Measurements from ENCODE around the gene URB1. TPM values are rescaled to one million over a fixed set of nuclear protein-coding genes. Genes with fewer than 3 reads are reported as not detected.
"Not testable (repeated sequence)": the region's sequence is repeated elsewhere in the genome, so short reads cannot be mapped to it uniquely, and the experiment has no call there.

Gene URB1, protein sequence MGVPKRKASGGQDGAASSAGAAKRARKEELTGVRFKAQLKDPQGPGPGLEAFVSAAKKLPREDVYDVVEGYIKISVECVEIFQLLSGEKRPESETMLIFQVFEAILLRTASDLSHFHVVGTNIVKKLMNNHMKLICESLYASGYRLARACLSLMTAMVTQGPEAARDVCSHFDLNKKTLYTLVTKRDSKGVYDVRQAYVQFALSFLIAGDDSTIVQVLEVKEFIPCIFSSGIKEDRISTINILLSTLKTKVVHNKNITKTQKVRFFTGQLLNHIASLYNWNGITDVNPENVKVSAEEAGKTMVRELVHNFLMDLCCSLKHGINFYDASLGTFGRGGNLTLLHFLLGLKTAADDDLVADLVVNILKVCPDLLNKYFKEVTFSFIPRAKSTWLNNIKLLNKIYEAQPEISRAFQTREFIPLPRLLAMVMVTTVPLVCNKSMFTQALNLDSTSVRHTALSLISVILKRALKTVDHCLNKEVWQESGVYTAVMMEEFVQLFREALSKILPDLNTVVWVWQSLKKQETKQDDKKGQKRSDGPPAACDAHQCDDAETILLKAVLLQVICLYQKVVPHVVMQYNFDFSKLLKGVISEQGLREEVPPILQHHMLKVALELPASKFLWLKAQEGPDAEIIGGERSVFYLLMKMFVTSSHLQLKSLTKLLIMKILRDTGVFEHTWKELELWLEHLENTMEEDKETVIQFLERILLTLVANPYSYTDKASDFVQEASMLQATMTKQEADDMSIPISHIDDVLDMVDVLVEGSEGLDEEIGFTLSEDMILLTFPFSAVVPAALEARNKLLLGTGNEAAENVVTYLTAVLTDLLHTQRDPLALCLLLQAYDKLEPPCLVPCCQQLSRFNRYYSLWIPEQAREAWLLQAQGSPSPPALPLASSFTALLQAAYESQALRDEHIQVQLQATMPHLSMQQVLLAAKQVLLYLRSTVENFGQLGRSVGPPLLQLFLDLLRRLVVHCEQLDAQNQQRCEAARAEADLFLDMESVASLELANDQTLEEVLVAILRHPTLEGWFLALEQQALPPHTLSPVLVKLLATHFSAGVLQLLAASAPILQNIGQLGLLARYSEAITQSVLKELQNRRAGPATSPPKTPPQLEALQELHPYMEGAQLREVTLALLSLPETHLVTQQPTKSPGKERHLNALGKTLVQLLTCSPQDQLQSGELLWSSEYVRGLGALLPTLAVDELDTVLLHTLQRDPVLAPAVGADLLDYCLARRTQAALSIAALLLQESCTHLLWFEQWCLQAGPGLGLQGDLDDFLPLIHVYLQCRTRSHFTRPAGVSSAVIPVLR (N-terminal part only)
- polyA plus RNA-seq (ENCODE audit: insufficient read length in 12 of 12), result 10 to 100 TPM in 11 of 12 donors, not detected in 1; 11.3 to 19.3 (median 13.2) TPM
- long read RNA-seq, donor 1, result 0 reads
- long read RNA-seq, donor 2, partial matches to known transcripts, result 5 of 5 reads
- long read RNA-seq, donor 2, other reads (novel, unspliced or antisense), result 0 of 5 reads
- long read RNA-seq, donor 3, result 0 reads
- long read RNA-seq, donor 4, result 0 reads
- long read RNA-seq, donor 5, result 0 reads
- long read RNA-seq, donor 6, result 0 reads
- long read RNA-seq, donor 7, result 0 reads
- long read RNA-seq, donor 8, result 0 reads
- long read RNA-seq, donor 9, result 0 reads
- long read RNA-seq, donor 10, result 0 reads
- long read RNA-seq, donor 11, result 0 reads

GRCh38 chr21:32392880-32393676 lies at the start of gene URB1:
TSS of gene URB1 (minus strand) at chr21:32393012. CDS start at chr21:32392910, 102 bp downstream.
- peak; percentile 90 for DNase-seq

DNA sequence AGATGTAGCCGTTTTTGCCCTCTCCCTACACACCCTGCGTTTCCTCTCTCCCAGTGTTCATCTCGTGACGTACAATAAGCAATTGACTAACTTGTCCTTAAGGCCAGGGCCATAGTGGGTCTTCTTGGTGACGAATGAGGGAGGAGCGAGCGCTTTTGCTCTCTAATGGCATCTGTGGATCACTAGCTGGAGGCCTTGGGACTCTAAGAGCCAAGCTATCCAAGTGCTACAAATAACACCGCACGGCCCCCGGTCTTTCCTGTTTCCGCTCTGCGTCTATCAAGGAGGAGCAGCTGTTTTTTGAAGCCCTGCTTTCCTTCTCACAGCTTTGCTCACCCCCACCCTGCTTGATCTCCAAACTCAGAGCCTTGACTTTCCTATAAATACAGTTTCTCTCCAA lies 44.9 kb upstream of the URB1 start:
- no peak for DNase-seq

DNA sequence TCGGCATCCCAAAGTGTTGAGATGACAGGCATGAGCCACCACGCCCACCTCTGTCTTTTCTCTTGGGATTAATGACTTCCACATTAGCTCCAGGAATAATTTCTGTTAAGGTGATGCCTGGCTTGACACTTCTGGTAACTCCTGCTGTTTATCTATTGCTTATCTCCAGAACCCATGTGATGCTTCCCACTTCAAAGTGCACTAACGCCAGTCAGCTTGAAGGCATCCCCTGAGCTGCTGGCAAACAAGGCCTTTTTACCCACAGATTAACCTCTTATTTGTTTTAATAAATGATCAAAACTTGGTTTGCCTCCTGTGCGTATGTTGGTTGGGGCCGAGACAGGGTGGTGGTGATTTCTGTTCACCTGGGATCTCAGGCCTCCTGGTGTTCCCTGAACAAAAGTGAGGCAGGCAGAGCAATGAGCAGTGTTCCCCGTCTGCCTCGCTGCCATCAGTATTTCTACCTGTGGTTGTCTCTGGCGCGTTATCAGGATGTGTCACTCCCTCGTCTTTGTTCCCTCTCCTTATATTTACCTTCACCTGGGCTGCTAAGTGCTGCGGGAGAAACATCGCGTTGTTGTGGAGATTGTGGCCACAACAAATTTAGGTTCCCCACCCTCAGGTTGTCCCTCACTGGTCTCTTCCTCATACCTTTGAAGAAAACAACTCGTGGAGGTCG lies 40.3 kb upstream of the URB1 start:
- DNase-seq, result not testable (repeated sequence)

DNA sequence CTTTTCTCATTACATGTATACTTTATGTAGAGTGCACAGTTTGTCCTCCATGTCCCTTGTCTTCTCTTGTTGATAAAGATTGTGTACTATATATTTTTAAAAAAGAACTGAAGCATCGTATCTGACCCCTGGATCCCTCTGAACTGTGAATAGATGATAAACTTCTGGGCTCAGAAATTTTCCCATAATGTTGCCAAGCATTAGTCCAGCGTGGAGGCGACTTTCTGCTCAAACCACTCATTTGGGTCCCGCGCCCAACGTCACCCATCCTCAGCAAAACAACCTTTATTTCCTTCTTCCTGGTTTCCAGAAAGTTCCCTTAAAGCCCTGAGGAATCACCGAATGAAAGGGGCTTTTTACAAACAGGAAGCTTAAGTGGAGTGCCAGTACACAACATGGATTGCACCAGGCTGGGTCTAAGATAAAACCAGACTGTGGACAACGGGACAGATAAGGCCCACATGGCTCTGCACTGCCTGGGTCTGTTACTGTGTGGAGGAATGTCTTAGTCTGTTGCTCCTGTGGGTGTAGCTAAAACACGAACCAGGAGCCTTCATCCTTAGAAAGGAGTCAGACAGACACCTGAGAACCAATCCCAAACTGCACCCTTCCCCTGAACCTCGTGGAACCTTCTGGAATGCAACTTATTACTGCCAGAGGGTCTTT lies 35.3 kb upstream of the URB1 start:
- no peak for DNase-seq

DNA sequence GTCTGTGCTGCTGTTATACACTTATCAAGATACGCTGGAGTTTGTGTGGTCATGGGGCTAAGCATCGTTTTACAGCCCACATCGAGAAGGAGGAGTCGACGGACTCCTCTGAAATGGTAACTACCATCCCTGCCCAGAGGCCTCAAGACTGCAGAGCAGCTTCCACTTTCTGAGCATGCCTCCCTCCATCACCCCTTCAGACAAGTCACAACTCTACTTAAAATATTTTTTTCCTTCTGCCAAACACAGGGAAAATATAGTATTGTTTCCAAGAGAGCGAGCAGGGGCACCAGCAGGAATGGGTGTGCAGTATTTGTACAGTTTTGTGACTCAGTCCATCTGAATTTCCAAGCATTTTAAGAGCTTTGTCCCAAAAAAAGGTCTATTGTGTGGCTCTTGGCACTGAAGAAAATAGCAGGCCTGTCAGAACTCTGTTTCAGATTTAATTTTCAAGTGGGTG lies 33.8 kb upstream of the URB1 start:
- DNase-seq, result no peak

GRCh38 chr21:32426066-32426465 lies 33.3 kb upstream of the URB1 start:
- no peak for DNase-seq

GRCh38 chr21:32425628-32426027 lies 32.8 kb upstream of the URB1 start:
- no peak for DNase-seq

- DNase-seq, result no peak
Measured at GRCh38 chr21:32424674-32425073, 31.9 kb upstream of the URB1 start.

DNA sequence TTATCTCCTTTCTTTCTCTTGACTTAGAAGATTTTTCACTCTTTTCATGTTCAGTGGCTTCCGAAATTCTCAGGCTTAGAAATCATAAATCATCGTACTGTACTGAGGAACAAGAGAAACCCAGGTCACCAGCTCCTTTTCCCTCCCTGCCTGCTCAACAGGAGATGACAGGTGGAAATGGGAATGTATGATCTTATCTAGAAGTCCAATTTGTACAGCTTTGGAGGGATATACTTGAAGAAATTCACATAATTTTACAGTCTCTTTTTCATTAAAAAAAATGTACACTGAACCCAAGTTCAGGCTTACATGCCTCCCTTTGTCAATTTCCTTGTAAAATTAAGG lies 31.4 kb upstream of the URB1 start:
- no peak for DNase-seq

GRCh38 chr21:32423320-32424190 lies 30.7 kb upstream of the URB1 start:
- no peak for DNase-seq

DNA sequence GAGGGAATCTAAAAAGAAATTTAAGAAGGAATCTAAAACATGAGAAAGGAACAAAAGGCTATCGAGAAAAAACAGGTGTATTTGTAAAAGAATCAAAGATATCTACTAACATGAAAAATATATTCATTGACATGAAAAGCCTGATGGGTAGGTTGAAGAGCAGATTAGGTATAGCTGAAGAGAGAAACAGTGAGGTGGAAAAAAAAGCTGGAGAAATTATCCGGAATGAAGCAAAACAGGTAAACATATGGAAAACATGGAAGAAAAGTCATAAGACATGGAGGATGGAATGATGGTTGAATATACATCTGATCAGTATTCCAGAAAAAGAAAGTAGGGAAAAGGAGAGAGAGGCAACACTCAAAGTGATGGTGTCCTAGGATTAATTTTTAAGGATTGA lies 29.3 kb upstream of the URB1 start:
- DNase-seq, result no peak

DNA sequence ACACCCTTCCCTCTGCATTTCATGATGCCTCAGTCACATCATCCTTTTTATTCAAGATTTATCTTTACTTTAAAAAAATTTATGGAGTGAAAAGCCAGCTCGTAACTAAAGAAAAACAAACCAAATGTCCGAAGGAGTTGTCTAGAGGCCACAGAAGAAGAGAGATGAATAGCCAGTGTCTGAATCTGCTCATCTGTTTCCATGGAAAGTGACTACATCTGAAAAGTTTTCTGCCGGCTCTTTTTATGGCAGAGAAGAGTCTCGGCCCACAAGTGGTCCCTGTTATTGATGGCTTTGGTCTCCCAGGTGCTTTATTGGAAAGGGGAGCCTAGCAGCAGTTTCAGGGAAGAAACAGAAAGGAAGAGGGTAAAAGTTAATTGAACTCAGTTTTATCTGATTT lies 25.3 kb upstream of the URB1 start:
- no peak for DNase-seq

GRCh38 chr21:32415451-32416398 lies 22.9 kb upstream of the URB1 start:
- DNase-seq, result no peak

DNA sequence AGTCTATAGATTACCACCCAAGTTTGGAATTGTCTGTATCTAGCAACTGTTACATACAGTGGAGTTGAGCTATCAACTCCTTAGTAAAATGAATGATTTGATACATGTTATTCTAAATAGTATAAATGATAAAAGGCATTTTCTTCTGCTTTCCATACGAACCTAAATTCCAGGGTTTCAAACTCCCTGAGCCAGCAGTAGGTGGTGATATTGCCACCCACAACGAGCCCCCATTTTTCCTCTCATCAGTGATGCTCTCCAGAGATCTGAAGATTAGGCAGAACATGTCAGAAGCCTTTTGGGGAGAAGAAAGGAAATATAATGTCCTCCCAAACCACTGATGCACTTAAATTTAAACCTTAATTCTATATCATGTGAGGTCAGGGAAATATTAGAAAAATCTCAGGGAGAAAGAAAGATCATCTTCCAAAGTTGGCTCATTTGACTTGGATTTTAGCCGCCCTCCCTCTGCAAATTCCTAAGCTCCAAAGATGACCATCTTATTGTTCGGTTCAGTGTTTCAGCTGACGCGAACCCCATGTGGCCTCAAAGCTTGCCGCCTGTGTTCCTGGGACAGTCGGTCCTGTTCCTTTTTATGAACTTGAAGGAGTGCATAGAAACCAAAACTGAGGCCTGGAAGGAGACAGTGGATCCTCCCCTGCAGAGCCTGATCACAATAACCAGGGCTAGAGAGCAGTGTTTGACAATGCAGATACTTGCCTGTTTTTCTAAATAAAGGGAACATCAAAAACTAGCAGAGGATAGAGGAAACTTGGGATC lies 22.0 kb upstream of the URB1 start:
- no peak for DNase-seq

DNA sequence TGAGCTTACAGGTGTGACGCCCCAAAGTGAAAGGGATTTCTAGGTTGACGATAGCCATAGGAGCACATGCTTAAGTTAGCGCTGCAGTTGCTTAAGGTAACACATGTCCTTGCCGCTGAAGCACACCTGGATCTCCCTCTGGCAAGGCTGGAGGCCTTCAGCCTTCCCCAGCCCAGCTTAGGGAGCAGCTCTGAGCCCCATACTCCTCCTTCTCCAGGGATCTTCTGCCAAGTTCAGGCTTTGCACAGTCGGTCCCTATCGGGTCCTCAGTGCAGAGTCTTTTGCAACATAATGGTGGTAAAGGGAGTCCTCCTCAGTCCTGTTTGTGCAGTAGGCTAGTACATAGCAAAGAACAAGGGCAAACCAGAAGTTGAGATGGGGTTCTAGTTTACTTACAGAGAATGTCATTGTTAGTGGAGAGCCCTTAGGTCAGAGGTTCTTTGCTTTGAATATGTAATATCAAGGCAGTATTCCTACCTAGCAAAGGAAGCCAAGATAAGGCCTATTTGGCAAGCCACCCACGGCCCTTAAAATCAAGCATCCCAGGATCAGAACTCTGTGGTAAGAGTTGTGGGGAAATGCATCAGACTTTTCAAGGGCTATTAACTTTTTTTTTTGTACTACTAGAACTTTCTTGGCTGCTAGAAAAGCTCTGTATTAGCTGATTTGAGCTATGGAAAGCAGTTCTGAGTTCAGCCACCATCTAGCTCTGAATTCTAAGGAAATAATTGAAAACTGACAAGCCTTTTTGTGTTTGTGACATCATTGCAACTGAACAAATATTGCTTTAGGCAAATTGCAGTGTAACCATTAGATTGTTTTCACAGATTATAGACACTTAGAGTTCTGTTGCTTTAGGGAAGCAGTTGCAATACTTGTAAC lies 21.1 kb upstream of the URB1 start:
- DNase-seq, result no peak

Measured in muscle of arm (tissue), 14 donors.